ENCODE results near the gene PRDX1.

The PRDX1 gene

GRCh38 chr1:45493116-45493697 lies 28.5 kb downstream of the PRDX1 start (continued):
- TF ChIP-seq, protein P1, sequence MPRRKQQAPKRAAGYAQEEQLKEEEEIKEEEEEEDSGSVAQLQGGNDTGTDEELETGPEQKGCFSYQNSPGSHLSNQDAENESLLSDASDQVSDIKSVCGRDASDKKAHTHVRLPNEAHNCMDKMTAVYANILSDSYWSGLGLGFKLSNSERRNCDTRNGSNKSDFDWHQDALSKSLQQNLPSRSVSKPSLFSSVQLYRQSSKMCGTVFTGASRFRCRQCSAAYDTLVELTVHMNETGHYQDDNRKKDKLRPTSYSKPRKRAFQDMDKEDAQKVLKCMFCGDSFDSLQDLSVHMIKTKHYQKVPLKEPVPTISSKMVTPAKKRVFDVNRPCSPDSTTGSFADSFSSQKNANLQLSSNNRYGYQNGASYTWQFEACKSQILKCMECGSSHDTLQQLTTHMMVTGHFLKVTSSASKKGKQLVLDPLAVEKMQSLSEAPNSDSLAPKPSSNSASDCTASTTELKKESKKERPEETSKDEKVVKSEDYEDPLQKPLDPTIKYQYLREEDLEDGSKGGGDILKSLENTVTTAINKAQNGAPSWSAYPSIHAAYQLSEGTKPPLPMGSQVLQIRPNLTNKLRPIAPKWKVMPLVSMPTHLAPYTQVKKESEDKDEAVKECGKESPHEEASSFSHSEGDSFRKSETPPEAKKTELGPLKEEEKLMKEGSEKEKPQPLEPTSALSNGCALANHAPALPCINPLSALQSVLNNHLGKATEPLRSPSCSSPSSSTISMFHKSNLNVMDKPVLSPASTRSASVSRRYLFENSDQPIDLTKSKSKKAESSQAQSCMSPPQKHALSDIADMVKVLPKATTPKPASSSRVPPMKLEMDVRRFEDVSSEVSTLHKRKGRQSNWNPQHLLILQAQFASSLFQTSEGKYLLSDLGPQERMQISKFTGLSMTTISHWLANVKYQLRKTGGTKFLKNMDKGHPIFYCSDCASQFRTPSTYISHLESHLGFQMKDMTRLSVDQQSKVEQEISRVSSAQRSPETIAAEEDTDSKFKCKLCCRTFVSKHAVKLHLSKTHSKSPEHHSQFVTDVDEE (CRISPR knock-in tag; IDR thresholded peaks at IDR 0.05) = no peak
- TF ChIP-seq ZNF565 (CRISPR knock-in tag; conservative IDR thresholded peaks at IDR 0.05; ENCODE audit: low read depth) (no peak), TOX (CRISPR knock-in tag; IDR thresholded peaks at IDR 0.05; ENCODE audit: borderline replicate concordance) (no peak)

GRCh38 chr1:45492691-45493090 lies 29.0 kb downstream of the PRDX1 start:
- no peak for ATAC-seq
- TF ChIP-seq TOX (CRISPR knock-in tag; IDR thresholded peaks at IDR 0.05; ENCODE audit: borderline replicate concordance) (no peak), ZFP3 (CRISPR knock-in tag; IDR thresholded peaks at IDR 0.05) (no peak), CSRNP3 (CRISPR knock-in tag; IDR thresholded peaks at IDR 0.05) (no peak), ZNF8 (CRISPR knock-in tag; IDR thresholded peaks at IDR 0.05) (no peak), ZC3H10 (CRISPR knock-in tag; IDR thresholded peaks at IDR 0.05) (no peak), ZFP30 (CRISPR knock-in tag; IDR thresholded peaks at IDR 0.05) (no peak), SNAI2 (CRISPR knock-in tag; IDR thresholded peaks at IDR 0.05) (no peak), BACH2 (CRISPR knock-in tag; IDR thresholded peaks at IDR 0.05; ENCODE audit: borderline replicate concordance) (no peak), OSR1 (CRISPR knock-in tag; IDR thresholded peaks at IDR 0.05) (no peak), ZNF565 (CRISPR knock-in tag; conservative IDR thresholded peaks at IDR 0.05; ENCODE audit: low read depth) (no peak), CSDC2 (CRISPR knock-in tag; IDR thresholded peaks at IDR 0.05) (no peak), ZNF70 (CRISPR knock-in tag; IDR thresholded peaks at IDR 0.05) (no peak)
- TF ChIP-seq, protein P2, sequence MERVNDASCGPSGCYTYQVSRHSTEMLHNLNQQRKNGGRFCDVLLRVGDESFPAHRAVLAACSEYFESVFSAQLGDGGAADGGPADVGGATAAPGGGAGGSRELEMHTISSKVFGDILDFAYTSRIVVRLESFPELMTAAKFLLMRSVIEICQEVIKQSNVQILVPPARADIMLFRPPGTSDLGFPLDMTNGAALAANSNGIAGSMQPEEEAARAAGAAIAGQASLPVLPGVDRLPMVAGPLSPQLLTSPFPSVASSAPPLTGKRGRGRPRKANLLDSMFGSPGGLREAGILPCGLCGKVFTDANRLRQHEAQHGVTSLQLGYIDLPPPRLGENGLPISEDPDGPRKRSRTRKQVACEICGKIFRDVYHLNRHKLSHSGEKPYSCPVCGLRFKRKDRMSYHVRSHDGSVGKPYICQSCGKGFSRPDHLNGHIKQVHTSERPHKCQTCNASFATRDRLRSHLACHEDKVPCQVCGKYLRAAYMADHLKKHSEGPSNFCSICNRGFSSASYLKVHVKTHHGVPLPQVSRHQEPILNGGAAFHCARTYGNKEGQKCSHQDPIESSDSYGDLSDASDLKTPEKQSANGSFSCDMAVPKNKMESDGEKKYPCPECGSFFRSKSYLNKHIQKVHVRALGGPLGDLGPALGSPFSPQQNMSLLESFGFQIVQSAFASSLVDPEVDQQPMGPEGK (CRISPR knock-in tag; IDR thresholded peaks at IDR 0.05; ENCODE audit: borderline replicate concordance) = no peak
- TF ChIP-seq, protein P1 (CRISPR knock-in tag; IDR thresholded peaks at IDR 0.05) = no peak
- TF ChIP-seq, protein P3, sequence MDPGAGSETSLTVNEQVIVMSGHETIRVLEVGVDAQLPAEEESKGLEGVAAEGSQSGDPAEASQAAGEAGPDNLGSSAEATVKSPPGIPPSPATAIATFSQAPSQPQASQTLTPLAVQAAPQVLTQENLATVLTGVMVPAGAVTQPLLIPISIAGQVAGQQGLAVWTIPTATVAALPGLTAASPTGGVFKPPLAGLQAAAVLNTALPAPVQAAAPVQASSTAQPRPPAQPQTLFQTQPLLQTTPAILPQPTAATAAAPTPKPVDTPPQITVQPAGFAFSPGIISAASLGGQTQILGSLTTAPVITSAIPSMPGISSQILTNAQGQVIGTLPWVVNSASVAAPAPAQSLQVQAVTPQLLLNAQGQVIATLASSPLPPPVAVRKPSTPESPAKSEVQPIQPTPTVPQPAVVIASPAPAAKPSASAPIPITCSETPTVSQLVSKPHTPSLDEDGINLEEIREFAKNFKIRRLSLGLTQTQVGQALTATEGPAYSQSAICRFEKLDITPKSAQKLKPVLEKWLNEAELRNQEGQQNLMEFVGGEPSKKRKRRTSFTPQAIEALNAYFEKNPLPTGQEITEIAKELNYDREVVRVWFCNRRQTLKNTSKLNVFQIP (CRISPR knock-in tag; IDR thresholded peaks at IDR 0.05; ENCODE audit: borderline replicate concordance, low read depth) = no peak

DNA sequence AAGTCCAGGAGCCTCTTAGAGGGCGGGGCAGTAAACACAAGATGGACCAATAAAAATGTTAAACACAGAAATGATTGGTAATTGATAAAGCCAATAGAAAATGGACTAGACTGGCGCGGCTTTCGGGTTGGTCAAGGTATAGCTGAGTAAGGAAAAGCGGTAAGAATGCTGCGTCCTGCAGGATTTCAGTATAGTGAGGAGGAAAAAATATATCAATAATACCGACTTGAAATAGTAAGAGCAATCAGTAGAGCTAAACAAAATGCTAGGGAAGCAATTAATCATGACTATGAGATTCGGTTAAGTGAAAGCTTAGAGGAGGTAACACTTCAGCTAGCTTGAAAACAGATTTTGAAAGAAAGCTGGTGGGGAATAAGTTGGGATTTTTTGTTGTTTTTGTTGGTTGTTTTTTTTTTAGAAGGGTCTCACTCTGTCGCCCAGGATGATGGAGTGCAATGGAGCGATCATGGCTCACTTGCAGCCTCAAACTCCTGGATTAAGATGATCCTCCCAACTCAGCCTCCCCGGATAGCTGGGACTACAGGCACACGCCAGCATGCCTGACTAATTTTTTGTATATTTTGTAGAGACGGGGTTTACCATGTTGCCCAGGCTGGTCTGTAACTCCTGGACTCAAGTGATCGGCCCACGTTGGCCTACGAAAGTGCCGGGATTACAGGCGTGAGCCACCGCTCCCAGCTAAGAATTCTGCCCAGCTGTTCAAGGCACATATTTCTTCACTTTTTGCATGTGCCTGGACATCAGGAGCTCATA lies 30.0 kb downstream of the PRDX1 start:
- ATAC-seq = no peak
- TF ChIP-seq CSDC2 (CRISPR knock-in tag; IDR thresholded peaks at IDR 0.05) (no peak), TCF4 (CRISPR knock-in tag; IDR thresholded peaks at IDR 0.05; ENCODE audit: borderline replicate concordance) (no peak), RARB (CRISPR knock-in tag; IDR thresholded peaks at IDR 0.05) (no peak), ZC3H10 (CRISPR knock-in tag; IDR thresholded peaks at IDR 0.05) (no peak), ZNF565 (CRISPR knock-in tag; conservative IDR thresholded peaks at IDR 0.05; ENCODE audit: low read depth) (no peak), SNAI2 (CRISPR knock-in tag; IDR thresholded peaks at IDR 0.05) (no peak), ARNTL (CRISPR knock-in tag; IDR thresholded peaks at IDR 0.05; ENCODE audit: borderline replicate concordance, low read depth) (no peak)
- TF ChIP-seq, protein P3 (CRISPR knock-in tag; IDR thresholded peaks at IDR 0.05; ENCODE audit: borderline replicate concordance, low read depth) = no peak
- TF ChIP-seq, protein P4, sequence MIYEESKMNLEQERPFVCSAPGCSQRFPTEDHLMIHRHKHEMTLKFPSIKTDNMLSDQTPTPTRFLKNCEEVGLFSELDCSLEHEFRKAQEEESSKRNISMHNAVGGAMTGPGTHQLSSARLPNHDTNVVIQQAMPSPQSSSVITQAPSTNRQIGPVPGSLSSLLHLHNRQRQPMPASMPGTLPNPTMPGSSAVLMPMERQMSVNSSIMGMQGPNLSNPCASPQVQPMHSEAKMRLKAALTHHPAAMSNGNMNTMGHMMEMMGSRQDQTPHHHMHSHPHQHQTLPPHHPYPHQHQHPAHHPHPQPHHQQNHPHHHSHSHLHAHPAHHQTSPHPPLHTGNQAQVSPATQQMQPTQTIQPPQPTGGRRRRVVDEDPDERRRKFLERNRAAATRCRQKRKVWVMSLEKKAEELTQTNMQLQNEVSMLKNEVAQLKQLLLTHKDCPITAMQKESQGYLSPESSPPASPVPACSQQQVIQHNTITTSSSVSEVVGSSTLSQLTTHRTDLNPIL (CRISPR knock-in tag; IDR thresholded peaks at IDR 0.05; ENCODE audit: low read depth) = no peak
- TF ChIP-seq, protein P2 (CRISPR knock-in tag; IDR thresholded peaks at IDR 0.05; ENCODE audit: borderline replicate concordance) = no peak
